HG03460 (cell line): Measurements from ENCODE around the gene COL26A1.
"Not testable (repeated sequence)": the region's sequence is repeated elsewhere in the genome, so short reads cannot be mapped to it uniquely, and the experiment has no call there.

Experiments used
- ATAC-seq: cut with Tn5 transposase; IDR thresholded peaks from one replicate; pipeline ENCODE4 v1.9.1; 2021; ENCODE audit not compliant: unreplicated experiment

Gene COL26A1

GRCh38 chr7:101547916-101548661 lies 185.4 kb downstream of the COL26A1 start:
- no peak for ATAC-seq

- no peak for ATAC-seq
Observed at GRCh38 chr7:101549734-101550133, 187.1 kb downstream of the COL26A1 start.

- ATAC-seq: no peak
Observed at GRCh38 chr7:101550641-101551541, 188.2 kb downstream of the COL26A1 start.

- ATAC-seq: no peak
Observed at GRCh38 chr7:101553018-101553770, 190.5 kb downstream of the COL26A1 start.

GRCh38 chr7:101553771-101554445 lies 191.2 kb downstream of the COL26A1 start:
- ATAC-seq: no peak

GRCh38 chr7:101554584-101555268 lies 192.1 kb downstream of the COL26A1 start:
- ATAC-seq: no peak

GRCh38 chr7:101555269-101555920 lies 192.7 kb downstream of the COL26A1 start:
- ATAC-seq: no peak

GRCh38 chr7:101555921-101556275 lies 193.2 kb downstream of the COL26A1 start:
- ATAC-seq: no peak

GRCh38 chr7:101556453-101556968 lies 193.8 kb downstream of the COL26A1 start:
- ATAC-seq: no peak

GRCh38 chr7:101557421-101557820 lies 194.7 kb downstream of the COL26A1 start:
- no peak for ATAC-seq

GRCh38 chr7:101557978-101558741 lies 195.5 kb downstream of the COL26A1 start:
- ATAC-seq: no peak

GRCh38 chr7:101558742-101559325 lies 196.2 kb downstream of the COL26A1 start:
- no peak for ATAC-seq

GRCh38 chr7:101559586-101559985 lies 196.9 kb downstream of the COL26A1 start:
- ATAC-seq: no peak

- not testable (repeated sequence) for ATAC-seq
Observed at GRCh38 chr7:101560021-101560420, 197.3 kb downstream of the COL26A1 start.

- ATAC-seq: no peak
Observed at GRCh38 chr7:101560856-101561255, 198.2 kb downstream of the COL26A1 start.

GRCh38 chr7:101561293-101561692 lies 198.6 kb downstream of the COL26A1 start:
- ATAC-seq: not testable (repeated sequence)

- ATAC-seq: no peak
Observed at GRCh38 chr7:101562531-101563197, 200.0 kb downstream of the COL26A1 start.
